HEK293 (cell line): ENCODE data around the gene SNTA1.

Experiments used
- CTCF ChIA-PET: fragments of 350-600 bp; formaldehyde crosslinking; extraction: SDS; loops from one replicate; lab custom pipeline; 2021; ENCODE audit warnings: antibody characterized with exemption; lab: Yijun Ruan, JAX
- POLR2A ChIA-PET: fragments of 300-600 bp; formaldehyde crosslinking; extraction: SDS; loops from one replicate; lab custom pipeline; 2020; ENCODE audit warnings: antibody characterized with exemption, inconsistent platforms; lab: Yijun Ruan, JAX
- H3K27ac ChIP-seq: fragments of 200-500 bp; sonication (Bioruptor generic); 2 replicates; pipeline ENCODE4 v1.5.1; 2014; ENCODE audit warnings: low read depth, low read length, control low read depth, inconsistent platforms; ENCODE audit errors: extremely low read depth
- H3K36me3 ChIP-seq, 2 experiments: fragments of 200-500 bp in 1 of 2; sonication (Bioruptor generic) in 1 of 2; 1 replicate in 1 of 2; 2 replicates in 1 of 2; pipeline ENCODE4 v1.5.1; 2014 to 2017; ENCODE audit warnings: inconsistent platforms in 2 of 2, low read length in 2 of 2; ENCODE audit not compliant: control insufficient read depth in 2 of 2, insufficient read depth in 1 of 2
- H3K4me1 ChIP-seq: fragments of 200-500 bp; sonication (Bioruptor generic); 2 replicates; pipeline ENCODE4 v1.5.1; 2014; ENCODE audit warnings: mild to moderate bottlenecking, low read length, inconsistent platforms; ENCODE audit not compliant: control insufficient read depth, insufficient read depth
- H3K4me3 ChIP-seq: 2 replicates; pipeline ENCODE4 v1.5.1; 2011; ENCODE audit warnings: low read depth, mild to moderate bottlenecking, control low read depth, low read length, moderate library complexity
- H3K9me3 ChIP-seq: fragments of 200-500 bp; sonication (Bioruptor generic); 2 replicates; pipeline ENCODE4 v1.5.1; 2014; ENCODE audit warnings: low read depth, low read length, inconsistent platforms; ENCODE audit not compliant: control insufficient read depth, insufficient read depth
- GLI2 ChIP-seq: fragments of 450-650 bp; formaldehyde crosslinking; IDR thresholded peaks from 2 replicates; pipeline ENCODE4; 2017; ENCODE audit warnings: missing biosample characterization, missing genetic modification characterization, low read depth, borderline replicate concordance
- IKZF3 ChIP-seq: fragments of 450-650 bp; IDR thresholded peaks from 2 replicates; pipeline ENCODE4 v1.5.0; 2018; ENCODE audit warnings: missing biosample characterization, mild to moderate bottlenecking, missing genetic modification characterization, moderate library complexity
- MYNN ChIP-seq: fragments of 450-650 bp; formaldehyde crosslinking; IDR thresholded peaks from 2 replicates; pipeline ENCODE4 v1.5.1; 2016; ENCODE audit warnings: missing biosample characterization, missing genetic modification characterization, borderline replicate concordance
- OVOL3 ChIP-seq: fragments of 450-650 bp; formaldehyde crosslinking; IDR thresholded peaks from 2 replicates; pipeline ENCODE4 v1.5.1; 2016; ENCODE audit warnings: missing biosample characterization, missing genetic modification characterization
- PRDM10 ChIP-seq: fragments of 450-650 bp; formaldehyde crosslinking; IDR thresholded peaks from 2 replicates; pipeline ENCODE4 v1.5.1; 2016; ENCODE audit warnings: missing biosample characterization, missing genetic modification characterization
- SCRT2 ChIP-seq: fragments of 450-650 bp; formaldehyde crosslinking; IDR thresholded peaks from 2 replicates; pipeline ENCODE4 v1.5.1; 2016; ENCODE audit warnings: missing biosample characterization, missing genetic modification characterization
- ZIC2 ChIP-seq: fragments of 450-650 bp; formaldehyde crosslinking; IDR thresholded peaks from 2 replicates; pipeline ENCODE4 v1.5.1; 2016; ENCODE audit warnings: missing biosample characterization, missing genetic modification characterization
- ZNF18 ChIP-seq: fragments of 450-650 bp; formaldehyde crosslinking; IDR thresholded peaks from 2 replicates; pipeline ENCODE4 v1.5.1; 2016; ENCODE audit warnings: missing biosample characterization, missing genetic modification characterization
- ZNF19 ChIP-seq: fragments of 450-650 bp; formaldehyde crosslinking; IDR thresholded peaks from 2 replicates; pipeline ENCODE4; 2016; ENCODE audit warnings: missing biosample characterization, missing genetic modification characterization, low read depth
- ZNF239 ChIP-seq: fragments of 450-650 bp; formaldehyde crosslinking; IDR thresholded peaks from 2 replicates; pipeline ENCODE4 v1.5.1; 2016; ENCODE audit warnings: missing biosample characterization, missing genetic modification characterization
- ZNF354C ChIP-seq: fragments of 450-650 bp; formaldehyde crosslinking; IDR thresholded peaks from 2 replicates; pipeline ENCODE4 v1.5.1; 2016; ENCODE audit warnings: missing biosample characterization, missing genetic modification characterization, low read depth, borderline replicate concordance
- ZNF48 ChIP-seq: fragments of 450-650 bp; formaldehyde crosslinking; IDR thresholded peaks from 2 replicates; pipeline ENCODE4 v1.5.1; 2016; ENCODE audit warnings: missing biosample characterization, missing genetic modification characterization
- ZNF707 ChIP-seq: fragments of 450-650 bp; formaldehyde crosslinking; IDR thresholded peaks from 2 replicates; pipeline ENCODE4 v1.5.1; 2016; ENCODE audit warnings: missing biosample characterization, missing genetic modification characterization
- ZNF776 ChIP-seq: fragments of 450-650 bp; formaldehyde crosslinking; IDR thresholded peaks from 2 replicates; pipeline ENCODE4 v1.5.0; 2017; ENCODE audit warnings: missing biosample characterization, missing genetic modification characterization, borderline replicate concordance
- ZNF777 ChIP-seq: fragments of 450-650 bp; formaldehyde crosslinking; IDR thresholded peaks from 2 replicates; pipeline ENCODE4 v1.5.1; 2017; ENCODE audit warnings: missing biosample characterization, missing genetic modification characterization, borderline replicate concordance
- TF ChIP-seq, protein P1 (sequence below): fragments of 450-650 bp; formaldehyde crosslinking; IDR thresholded peaks from 2 replicates; pipeline ENCODE4 v1.5.1; 2016; ENCODE audit warnings: missing biosample characterization, missing genetic modification characterization
- TF ChIP-seq, protein P2 (sequence below): fragments of 450-650 bp; formaldehyde crosslinking; IDR thresholded peaks from 2 replicates; pipeline ENCODE4 v1.5.1; 2017; ENCODE audit warnings: missing biosample characterization, mild to moderate bottlenecking, missing genetic modification characterization, moderate library complexity

The SNTA1 gene

DNA sequence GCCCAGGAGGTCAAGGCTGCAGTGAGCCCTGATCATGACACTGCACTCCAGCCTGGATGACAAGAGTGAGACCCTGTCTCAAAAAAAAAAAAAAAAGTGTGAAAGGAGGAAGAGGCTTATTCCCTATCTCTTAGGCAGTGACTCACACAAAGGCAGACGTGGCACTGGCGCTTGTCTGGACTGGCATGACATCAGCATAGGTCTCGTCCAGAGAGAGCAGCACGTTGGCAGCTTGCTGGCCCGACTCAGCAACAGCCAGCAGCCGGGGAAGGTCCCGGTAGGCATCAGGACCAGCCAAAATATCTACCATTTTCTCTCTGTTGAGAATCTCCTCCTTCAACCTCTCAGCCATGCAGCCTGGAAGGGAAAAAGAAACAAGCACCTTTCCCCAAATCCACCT is 56.4 kb downstream of the SNTA1 start (continued):
- no peak for TF ChIP-seq ZNF18

- no peaks in the 10 kb centered on the region for H3K9me3 ChIP-seq
- CTCF ChIA-PET, result no interaction called here
- POLR2A ChIA-PET, result no interaction called here
- H3K4me1 ChIP-seq, result no peaks in the 10 kb centered on the region
- no peak for TF ChIP-seq ZNF239 (tag by site-specific recombination)
- TF ChIP-seq ZNF354C (tag by site-specific recombination), result no peak
- no peak for TF ChIP-seq ZNF777 (tag by site-specific recombination)
- TF ChIP-seq, protein P1, sequence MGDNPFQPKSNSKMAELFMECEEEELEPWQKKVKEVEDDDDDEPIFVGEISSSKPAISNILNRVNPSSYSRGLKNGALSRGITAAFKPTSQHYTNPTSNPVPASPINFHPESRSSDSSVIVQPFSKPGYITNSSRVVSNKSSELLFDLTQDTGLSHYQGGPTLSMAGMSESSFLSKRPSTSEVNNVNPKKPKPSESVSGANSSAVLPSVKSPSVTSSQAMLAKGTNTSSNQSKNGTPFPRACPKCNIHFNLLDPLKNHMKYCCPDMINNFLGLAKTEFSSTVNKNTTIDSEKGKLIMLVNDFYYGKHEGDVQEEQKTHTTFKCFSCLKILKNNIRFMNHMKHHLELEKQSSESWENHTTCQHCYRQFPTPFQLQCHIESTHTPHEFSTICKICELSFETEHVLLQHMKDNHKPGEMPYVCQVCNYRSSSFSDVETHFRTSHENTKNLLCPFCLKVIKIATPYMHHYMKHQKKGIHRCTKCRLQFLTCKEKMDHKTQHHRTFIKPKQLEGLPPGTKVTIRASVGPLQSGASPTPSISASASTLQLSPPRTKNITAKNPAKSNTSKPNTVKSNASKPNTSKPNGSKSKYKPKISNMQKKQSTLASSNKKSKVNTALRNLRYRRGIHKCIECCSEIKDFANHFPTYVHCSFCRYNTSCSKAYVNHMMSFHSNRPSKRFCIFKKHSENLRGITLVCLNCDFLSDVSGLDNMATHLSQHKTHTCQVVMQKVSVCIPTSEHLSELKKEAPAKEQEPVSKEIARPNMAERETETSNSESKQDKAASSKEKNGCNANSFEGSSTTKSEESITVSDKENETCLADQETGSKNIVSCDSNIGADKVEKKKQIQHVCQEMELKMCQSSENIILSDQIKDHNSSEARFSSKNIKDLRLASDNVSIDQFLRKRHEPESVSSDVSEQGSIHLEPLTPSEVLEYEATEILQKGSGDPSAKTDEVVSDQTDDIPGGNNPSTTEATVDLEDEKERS, result no peak
- TF ChIP-seq, protein P2, sequence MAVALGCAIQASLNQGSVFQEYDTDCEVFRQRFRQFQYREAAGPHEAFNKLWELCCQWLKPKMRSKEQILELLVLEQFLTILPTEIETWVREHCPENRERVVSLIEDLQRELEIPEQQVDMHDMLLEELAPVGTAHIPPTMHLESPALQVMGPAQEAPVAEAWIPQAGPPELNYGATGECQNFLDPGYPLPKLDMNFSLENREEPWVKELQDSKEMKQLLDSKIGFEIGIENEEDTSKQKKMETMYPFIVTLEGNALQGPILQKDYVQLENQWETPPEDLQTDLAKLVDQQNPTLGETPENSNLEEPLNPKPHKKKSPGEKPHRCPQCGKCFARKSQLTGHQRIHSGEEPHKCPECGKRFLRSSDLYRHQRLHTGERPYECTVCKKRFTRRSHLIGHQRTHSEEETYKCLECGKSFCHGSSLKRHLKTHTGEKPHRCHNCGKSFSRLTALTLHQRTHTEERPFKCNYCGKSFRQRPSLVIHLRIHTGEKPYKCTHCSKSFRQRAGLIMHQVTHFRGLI, result no peak
- no peak for TF ChIP-seq GLI2
- TF ChIP-seq MYNN, result no peak
- no peak for TF ChIP-seq PRDM10 (tag by site-specific recombination)
- TF ChIP-seq ZNF48 (tag by site-specific recombination), result no peak
- no peak for TF ChIP-seq ZIC2
- TF ChIP-seq ZNF776 (tag by site-specific recombination), result no peak
- TF ChIP-seq SCRT2 (tag by site-specific recombination), result no peak
- no peak for TF ChIP-seq ZNF707
- no peak for TF ChIP-seq OVOL3 (tag by site-specific recombination)
- TF ChIP-seq ZNF19, result no peak
- no peak for TF ChIP-seq IKZF3 (tag by site-specific recombination)
- TF ChIP-seq, all 188 proteins: peak for 0
- H3K4me3 ChIP-seq, result no peak overlapping the region
- peaks cover 35 to 68% of the 10 kb centered on the region in 2 experiments for H3K36me3 ChIP-seq
- no peak overlapping the region for H3K27ac ChIP-seq
Observed at GRCh38 chr20:33386673-33387072, 56.9 kb downstream of the SNTA1 start.
